GM12872 (cell line): ENCODE data around the gene DUSP6.

Source experiments
- TF ChIP-seq, protein P1 (sequence below): IDR thresholded peaks from 3 replicates; pipeline ENCODE4 v1.5.1; 2011; ENCODE audit warnings: low read depth, mild to moderate bottlenecking, low read length, moderate library complexity; ENCODE audit not compliant: insufficient read depth

Gene DUSP6

DNA sequence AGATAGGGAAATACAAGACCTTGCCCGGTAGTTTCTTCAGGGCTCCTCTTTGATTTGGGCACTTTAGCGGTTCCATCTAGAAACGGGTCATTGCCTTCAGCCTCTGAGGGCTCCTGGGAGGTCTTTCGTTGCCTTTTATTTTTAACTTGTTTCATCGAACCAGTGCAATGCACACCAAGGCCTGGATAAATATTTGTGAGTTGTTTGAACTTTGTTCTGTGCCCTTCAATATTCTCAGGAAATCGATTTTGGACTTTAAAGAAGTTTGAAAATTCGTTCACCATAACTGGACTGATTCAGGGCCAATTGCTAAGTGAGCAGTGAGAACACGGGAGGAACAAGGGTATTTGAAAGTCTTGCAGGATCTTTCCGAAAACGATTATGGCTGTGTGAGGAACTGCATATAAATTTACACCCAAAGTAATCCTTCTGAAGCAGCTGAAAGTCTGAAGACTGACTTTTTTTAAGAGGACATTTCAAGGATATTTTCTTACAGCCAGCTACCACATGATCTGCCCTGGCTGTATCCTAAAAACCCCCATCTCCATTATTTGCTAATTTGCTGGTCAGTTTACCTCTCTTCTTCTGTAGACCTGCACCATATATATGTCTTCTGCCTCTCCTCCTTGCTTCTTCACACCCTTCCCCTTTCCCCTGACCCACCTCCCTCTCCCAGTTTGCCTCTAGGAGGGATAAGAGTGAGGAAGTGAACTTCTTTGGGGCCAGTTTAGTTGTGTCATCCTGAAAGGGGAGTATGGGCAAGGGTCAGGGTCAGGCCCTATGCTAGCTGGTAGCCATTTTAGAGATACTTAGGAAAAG, 8.0 kb downstream of the DUSP6 start:
- TF ChIP-seq, protein P1, sequence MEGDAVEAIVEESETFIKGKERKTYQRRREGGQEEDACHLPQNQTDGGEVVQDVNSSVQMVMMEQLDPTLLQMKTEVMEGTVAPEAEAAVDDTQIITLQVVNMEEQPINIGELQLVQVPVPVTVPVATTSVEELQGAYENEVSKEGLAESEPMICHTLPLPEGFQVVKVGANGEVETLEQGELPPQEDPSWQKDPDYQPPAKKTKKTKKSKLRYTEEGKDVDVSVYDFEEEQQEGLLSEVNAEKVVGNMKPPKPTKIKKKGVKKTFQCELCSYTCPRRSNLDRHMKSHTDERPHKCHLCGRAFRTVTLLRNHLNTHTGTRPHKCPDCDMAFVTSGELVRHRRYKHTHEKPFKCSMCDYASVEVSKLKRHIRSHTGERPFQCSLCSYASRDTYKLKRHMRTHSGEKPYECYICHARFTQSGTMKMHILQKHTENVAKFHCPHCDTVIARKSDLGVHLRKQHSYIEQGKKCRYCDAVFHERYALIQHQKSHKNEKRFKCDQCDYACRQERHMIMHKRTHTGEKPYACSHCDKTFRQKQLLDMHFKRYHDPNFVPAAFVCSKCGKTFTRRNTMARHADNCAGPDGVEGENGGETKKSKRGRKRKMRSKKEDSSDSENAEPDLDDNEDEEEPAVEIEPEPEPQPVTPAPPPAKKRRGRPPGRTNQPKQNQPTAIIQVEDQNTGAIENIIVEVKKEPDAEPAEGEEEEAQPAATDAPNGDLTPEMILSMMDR, result no peak

DNA sequence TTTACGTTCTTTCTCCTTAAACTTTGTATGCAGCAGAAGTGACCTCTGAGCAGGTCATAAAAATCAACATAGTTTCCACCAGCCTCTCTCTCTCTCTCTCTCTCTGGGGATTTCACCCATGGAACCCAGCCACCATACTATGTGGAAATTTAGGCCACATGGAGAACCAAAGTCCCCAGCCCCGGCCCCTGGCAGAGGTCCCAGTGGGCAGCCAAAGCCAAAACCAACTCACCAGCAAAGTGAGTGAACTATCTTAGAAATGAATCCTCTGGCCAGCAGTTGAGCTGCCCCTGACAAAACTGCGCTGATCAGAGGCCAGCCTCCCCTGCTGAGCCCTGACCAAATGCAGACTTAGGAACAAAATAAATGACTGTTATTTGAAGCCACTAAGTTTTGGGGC, 9.2 kb downstream of the DUSP6 start:
- TF ChIP-seq, protein P1, result no peak

DNA sequence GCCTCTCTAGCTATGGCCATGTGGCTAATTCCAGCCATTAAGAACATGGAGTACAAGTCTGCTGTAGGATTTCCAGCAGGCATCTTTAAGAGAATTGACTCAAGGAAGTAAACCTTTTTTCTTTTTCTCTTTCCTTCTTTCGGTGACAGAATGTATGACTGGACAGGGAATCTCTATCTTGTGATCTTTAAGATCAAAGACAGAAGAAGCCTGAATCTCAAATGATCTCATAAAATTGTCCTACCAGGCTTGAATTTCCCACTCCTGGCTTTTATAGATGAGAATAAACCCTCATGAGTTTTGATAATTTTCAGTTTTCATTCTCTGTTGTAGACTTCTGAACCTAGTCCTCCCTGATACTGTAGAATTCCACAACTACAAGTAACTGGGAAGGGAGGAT, 11.4 kb downstream of the DUSP6 start:
- TF ChIP-seq, protein P1, result no peak

DNA sequence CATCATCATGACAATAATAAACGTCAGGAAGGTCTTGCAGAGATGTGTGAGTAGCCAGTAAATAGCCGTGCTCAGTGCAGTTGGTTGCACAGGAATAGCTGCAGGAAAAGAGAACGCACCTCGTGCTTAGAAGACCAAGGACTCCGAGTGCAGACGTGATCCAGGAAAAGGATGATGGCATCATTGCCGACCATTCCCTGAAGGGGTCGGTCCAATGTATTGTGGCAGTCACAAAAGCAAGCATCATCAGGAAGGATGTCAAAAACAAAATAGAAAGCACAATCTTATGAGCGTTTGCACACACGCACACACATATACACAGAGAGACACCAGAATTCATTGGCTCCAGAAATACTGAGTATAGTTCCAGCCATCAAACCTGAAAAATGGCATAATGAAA, 12.8 kb downstream of the DUSP6 start:
- TF ChIP-seq, protein P1, result no peak

DNA sequence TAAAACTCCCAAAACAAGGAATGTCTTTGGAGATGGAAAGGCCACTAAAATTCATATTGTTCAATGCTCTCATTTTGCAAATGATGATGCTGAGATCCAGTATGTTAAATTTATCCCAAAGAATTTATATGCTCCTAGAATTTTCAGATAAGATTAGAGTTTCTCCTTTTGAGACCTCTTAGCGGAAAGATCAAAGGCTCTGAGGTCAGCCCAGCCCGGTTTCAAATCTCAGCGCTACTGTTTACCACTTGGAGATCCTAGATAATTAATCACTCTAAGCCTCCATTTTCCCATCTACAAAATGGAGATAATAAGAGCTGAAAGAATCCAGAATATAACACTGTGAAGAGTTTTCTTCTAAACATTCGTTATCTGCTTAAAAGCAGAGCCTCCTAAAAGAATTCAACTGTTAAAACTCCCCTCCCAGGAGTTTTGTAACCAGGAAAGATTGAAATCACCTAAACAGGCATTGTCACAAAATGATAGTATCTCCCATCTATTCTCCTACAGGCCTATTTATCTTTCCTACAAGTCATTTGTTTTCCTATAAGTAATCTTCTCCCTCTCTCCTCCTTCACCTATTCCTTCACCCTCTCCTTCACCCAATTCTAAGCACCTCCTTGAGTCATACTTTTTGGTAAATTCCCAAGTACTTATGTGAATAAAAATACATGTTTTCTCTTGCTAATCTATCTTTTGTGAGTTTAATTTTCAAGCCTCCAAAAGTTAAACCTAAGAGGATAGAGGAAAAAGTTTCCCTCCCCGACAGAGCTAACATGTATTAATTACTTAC, 16.7 kb downstream of the DUSP6 start:
- TF ChIP-seq, protein P1, result no peak

DNA sequence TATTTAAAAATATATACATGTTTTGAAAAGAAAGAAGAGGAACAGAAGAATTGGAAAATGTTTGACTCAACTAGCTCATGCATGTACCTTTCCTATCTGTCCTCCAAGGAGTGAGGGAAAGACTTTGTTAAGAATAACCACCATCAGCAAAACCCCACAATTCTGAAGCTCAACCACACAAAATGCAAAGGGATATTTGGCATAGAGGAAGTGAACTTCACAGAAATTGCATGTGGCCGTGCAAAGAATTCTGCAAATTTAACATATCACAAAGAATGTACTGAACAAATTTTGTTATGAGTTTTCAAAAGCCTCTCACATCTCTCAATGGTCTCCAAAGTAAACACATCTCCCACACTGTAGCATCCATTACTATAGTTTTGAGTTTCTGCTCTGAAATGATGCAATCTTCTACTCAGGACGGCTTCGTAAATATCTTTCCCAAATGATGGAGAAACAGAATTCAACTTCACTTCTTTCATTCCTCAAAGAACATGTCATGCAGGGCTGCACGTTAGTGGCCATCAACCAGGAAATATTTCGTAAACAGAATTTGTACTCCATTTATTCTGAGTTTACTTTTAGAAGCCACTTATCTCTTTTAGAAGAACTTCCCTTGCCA, 17.6 kb downstream of the DUSP6 start:
- TF ChIP-seq, protein P1, result no peak
